HCT116 (cell line): ENCODE measurements around the gene VASH1.

ENCODE experiments used
- CTCF ChIP-seq, 3 experiments: fragments of 200-600 bp in 1 of 3; sonication (generic) in 1 of 3; IDR thresholded peaks in 2 of 3; conservative IDR thresholded peaks in 1 of 3; 2 replicates each; pipeline ENCODE4 v1.5.1; 2012 to 2017; ENCODE audit warnings: low read depth in 2 of 3, low read length in 2 of 3, antibody characterized with exemption in 1 of 3, borderline replicate concordance in 1 of 3, control low read depth in 1 of 3, mild to moderate bottlenecking in 1 of 3, mixed read lengths in 1 of 3, mixed run types in 1 of 3, moderate library complexity in 1 of 3; ENCODE audit not compliant: insufficient read depth in 1 of 3
- POLR2AphosphoS5 ChIP-seq: IDR thresholded peaks from 2 replicates; pipeline ENCODE4 v1.6.1; 2011; ENCODE audit warnings: mild to moderate bottlenecking, low read depth, low read length, moderate library complexity

DNA sequence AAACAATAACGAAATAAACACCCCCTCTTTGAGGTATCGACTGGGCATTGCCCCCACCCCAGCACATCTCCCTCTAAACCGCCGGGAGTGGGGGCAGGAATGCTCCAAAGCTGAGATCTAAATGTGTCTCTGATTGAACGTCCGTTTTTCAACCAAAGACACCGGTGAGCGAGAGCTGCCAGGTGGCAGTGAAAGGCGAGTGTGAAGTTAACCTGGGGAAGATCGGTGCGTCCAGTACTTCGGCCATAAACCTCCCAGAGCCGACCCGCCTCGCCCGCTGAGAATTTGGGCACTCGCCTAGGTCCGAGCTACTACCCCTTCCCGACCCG lies 50.8 kb downstream of the VASH1 start:
- TF ChIP-seq POLR2AphosphoS5 (no peak), CTCF (IDR thresholded peaks at IDR 0.05 in 2 of 3, conservative IDR thresholded peaks at IDR 0.05 in 1 of 3; ENCODE audit: borderline replicate concordance in 1 of 3, insufficient read depth in 1 of 3, low read depth in 2 of 3, low read length in 2 of 3) (no peak)
